Endothelial cell of umbilical vein (primary cell): ENCODE measurements around the gene HDAC8.

ENCODE experiments used
- EZH2 ChIP-seq: IDR thresholded peaks from 2 replicates; pipeline ENCODE4 v1.6.1; 2012; ENCODE audit warnings: borderline replicate concordance, low read depth, mild to moderate bottlenecking, moderate library complexity, low read length, inconsistent platforms; ENCODE audit not compliant: severe bottlenecking
- POLR2A ChIP-seq: IDR thresholded peaks from 2 replicates; pipeline ENCODE4 v1.6.1; 2012; ENCODE audit warnings: low read depth, mild to moderate bottlenecking, control low read depth, low read length
- POLR2AphosphoS5 ChIP-seq: IDR thresholded peaks from 2 replicates; pipeline ENCODE4 v1.6.1; 2012; ENCODE audit warnings: low read depth, mild to moderate bottlenecking, control low read depth, low read length, moderate library complexity; ENCODE audit not compliant: insufficient read depth
- TF ChIP-seq, protein P1 (sequence below), 2 donors: IDR thresholded peaks; 1 replicate in 1 of 2; 2 replicates in 1 of 2; pipeline ENCODE4 v1.5.1; 2011; ENCODE audit warnings: low read length in 2 of 2, mild to moderate bottlenecking in 2 of 2, moderate library complexity in 2 of 2, control low read depth in 1 of 2, inconsistent platforms in 1 of 2, low read depth in 1 of 2; ENCODE audit not compliant: insufficient read depth in 1 of 2; ENCODE audit errors: extremely low read depth in 1 of 2

DNA sequence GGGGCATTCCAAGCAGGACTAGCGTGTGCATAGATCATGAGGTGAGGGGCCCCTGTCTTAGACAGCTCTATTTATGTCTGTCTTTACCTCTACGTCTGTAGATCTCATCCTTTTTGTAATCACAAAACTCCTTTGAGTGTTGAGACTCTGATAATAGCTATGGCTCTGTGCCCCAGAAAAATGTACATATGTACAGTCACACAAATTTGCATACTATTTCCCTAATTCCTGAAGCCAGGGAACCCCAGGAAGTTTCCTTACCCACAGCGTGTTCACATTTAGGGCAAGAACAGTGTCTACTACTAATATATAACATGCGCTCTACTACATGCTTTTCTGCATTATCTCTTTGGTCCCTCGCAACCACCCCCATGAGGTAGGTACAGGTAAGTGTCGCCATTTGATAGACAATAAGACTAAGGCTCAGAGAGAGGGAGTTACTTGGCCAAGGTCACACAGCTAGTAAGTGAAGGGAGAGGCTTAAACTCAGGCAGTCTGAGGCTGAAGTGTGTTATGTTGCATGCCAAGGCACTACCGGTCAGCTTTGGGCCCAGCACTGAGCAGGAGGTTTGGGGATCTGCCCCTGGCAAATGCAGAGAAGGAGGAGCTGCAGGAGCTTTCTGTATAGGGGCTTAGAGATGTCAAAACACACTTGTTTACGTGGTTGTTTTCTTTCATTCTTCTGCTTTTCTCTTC lies 245.9 kb downstream of the HDAC8 start:
- TF ChIP-seq, protein P1, sequence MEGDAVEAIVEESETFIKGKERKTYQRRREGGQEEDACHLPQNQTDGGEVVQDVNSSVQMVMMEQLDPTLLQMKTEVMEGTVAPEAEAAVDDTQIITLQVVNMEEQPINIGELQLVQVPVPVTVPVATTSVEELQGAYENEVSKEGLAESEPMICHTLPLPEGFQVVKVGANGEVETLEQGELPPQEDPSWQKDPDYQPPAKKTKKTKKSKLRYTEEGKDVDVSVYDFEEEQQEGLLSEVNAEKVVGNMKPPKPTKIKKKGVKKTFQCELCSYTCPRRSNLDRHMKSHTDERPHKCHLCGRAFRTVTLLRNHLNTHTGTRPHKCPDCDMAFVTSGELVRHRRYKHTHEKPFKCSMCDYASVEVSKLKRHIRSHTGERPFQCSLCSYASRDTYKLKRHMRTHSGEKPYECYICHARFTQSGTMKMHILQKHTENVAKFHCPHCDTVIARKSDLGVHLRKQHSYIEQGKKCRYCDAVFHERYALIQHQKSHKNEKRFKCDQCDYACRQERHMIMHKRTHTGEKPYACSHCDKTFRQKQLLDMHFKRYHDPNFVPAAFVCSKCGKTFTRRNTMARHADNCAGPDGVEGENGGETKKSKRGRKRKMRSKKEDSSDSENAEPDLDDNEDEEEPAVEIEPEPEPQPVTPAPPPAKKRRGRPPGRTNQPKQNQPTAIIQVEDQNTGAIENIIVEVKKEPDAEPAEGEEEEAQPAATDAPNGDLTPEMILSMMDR (IDR thresholded peaks at IDR 0.05; ENCODE audit: extremely low read depth in 1 of 2, insufficient read depth in 1 of 2, low read depth in 1 of 2, low read length in 2 of 2): no peak
- TF ChIP-seq POLR2A: no peak
- TF ChIP-seq EZH2: no peak
- no peak for TF ChIP-seq POLR2AphosphoS5
